Astrocyte of the spinal cord (primary cell): ENCODE data around the gene TMIGD2.

Experiments
- DNase-seq: peaks from one replicate; pipeline ENCODE4 v3.0.0; 2011; ENCODE audit warnings: low read depth, low spot score
- H3K4me3 ChIP-seq: 2 replicates; pipeline ENCODE4 v1.5.1; 2011; ENCODE audit warnings: low read depth, mild to moderate bottlenecking, low read length, moderate library complexity
- in situ Hi-C: cut with HindIII; loops from 2 replicates; pipeline ENCODE4 v1.10.0; 2017; ENCODE audit warnings: low sequenced_read_pairs
- TF ChIP-seq, protein P1 (sequence below): IDR thresholded peaks from 2 replicates; pipeline ENCODE4 v1.5.1; 2012; ENCODE audit warnings: low read depth, mild to moderate bottlenecking, low read length, inconsistent platforms

Gene TMIGD2

DNA sequence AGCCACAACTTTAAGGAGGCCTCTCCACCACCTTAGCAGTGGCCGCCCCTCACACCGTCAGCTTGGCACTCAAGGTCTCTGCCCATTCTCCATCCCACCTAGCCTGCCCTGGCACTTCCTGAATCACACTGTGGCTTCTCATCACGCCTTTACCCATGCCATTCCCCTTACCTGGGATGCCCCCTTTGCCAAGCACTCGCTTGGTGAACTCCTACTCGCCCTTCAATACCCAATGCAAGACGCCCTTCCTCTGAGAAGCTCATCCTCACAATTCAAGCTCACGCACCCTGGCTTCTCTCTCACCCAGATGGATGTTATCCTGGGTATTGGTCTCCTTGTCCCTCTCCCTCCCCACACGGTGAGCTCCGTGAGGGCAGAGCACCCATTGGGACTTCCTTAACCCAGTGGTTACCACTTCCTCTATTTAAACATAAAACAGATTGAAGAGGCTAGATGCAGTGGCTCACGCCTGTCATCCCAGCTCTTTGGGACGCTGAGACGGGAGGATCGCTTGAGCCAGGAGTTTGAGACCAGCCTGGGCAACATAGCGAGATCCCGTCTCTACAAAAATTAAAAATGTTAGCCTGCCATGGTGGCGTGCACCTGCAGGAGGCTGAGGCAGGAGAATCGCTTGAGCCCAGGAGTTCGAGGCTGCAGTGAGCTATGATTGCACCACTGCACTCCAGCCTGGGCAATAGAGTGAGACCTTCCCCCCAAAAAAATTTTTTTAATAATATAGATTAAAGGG lies 35.8 kb downstream of the TMIGD2 start:
- in situ Hi-C loops = no loop called here
- no peak for DNase-seq
- TF ChIP-seq, protein P1, sequence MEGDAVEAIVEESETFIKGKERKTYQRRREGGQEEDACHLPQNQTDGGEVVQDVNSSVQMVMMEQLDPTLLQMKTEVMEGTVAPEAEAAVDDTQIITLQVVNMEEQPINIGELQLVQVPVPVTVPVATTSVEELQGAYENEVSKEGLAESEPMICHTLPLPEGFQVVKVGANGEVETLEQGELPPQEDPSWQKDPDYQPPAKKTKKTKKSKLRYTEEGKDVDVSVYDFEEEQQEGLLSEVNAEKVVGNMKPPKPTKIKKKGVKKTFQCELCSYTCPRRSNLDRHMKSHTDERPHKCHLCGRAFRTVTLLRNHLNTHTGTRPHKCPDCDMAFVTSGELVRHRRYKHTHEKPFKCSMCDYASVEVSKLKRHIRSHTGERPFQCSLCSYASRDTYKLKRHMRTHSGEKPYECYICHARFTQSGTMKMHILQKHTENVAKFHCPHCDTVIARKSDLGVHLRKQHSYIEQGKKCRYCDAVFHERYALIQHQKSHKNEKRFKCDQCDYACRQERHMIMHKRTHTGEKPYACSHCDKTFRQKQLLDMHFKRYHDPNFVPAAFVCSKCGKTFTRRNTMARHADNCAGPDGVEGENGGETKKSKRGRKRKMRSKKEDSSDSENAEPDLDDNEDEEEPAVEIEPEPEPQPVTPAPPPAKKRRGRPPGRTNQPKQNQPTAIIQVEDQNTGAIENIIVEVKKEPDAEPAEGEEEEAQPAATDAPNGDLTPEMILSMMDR = no peak
- no peak overlapping the region for H3K4me3 ChIP-seq

DNA sequence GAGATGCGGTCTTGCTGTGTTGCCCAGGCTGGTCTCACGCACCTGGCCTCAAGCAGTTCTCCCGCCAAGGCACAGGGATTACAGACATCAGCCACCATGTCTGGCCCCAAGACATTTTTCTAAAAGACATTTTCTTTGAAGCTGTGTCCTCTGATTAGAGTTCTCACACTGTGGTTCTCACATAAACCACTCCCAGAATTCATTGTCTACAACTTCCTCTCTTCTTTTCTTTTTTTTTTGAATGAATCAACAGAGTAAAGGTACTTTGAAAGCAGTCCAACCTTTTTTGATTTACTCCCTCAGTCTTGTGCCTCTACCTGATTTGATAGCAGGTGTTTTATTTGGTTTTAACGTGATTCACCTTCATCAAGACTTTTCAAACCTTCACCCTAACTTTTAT lies 37.4 kb downstream of the TMIGD2 start:
- DNase-seq = no peak
- in situ Hi-C loops = no loop called here
- TF ChIP-seq, protein P1 = no peak

DNA sequence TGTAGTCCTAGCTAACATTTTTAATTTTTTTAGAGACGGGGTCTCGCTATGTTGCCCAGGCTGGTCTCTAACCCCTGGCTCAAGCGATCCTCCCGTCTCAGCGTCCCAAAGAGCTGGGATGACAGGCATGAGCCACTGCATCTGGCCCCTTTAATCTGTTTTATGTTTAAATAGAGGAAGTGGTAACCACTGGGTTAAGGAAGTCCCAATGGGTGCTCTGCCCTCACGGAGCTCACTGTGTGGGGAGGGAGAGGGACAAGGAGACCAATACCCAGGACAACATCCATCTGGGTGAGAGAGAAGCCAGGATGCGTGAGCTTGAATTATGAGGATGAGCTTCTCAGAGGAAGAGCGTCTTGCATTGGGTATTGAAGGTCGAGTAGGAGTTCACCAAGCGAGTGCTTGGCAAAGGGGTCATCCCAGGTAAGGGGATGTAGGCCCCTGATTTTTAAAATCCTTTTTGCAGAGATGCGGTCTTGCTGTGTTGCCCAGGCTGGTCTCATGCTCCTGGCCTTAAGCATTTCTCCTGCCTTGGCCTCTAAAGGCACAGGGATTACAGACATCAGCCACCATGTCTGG lies 41.5 kb downstream of the TMIGD2 start:
- in situ Hi-C loops = no loop called here
- TF ChIP-seq, protein P1 = no peak
- H3K4me3 ChIP-seq = no peak overlapping the region
- no peak for DNase-seq

More for the DNA sequence above, 37.4 kb downstream of the TMIGD2 start:
- H3K4me3 ChIP-seq = no peak overlapping the region

DNA sequence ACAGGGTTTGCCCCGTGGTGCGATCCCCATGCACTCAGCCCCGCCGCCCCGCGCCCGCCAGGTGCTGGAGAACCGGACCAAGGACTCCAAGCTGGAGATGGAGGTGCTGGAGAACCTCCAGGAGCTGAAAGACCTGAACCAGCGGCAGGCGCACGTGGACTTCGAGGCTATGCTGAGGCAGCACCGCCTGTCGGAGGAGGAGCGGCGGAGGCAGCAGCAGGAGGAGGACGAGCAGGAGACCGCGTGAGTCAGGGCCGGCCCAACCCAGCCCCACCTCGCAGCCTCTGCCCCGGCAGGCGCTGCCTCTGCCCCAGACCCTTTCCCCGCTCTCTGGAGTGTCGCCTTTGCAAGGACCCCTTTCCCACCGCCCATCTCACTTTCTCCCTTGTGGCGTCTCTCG lies 44.0 kb downstream of the TMIGD2 start:
- DNase-seq = no peak
- TF ChIP-seq, protein P1 = no peak
- no peak overlapping the region for H3K4me3 ChIP-seq
- in situ Hi-C loops = no loop called here

DNA sequence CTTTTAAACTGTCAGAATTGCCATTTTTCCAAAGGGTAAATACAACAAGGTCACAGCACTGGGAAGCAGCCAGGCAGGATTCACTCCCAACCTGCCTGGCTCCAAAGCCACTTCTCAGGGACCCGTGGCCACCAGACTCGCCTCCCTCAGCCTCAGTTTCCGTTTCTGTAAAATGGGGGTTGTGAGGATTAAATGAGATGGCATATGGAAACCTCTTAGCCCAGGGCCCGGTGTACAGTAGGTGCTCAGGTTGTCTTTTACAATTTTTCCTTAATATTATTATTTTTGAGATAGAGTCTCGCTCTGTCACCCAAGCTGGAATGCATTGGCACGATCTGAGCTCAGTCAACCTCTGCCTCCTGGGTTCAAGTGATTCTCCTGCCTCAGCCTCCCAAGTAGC lies 45.2 kb downstream of the TMIGD2 start:
- H3K4me3 ChIP-seq = no peak overlapping the region
- TF ChIP-seq, protein P1 = no peak
- in situ Hi-C loops = no loop called here
- DNase-seq = no peak

DNA sequence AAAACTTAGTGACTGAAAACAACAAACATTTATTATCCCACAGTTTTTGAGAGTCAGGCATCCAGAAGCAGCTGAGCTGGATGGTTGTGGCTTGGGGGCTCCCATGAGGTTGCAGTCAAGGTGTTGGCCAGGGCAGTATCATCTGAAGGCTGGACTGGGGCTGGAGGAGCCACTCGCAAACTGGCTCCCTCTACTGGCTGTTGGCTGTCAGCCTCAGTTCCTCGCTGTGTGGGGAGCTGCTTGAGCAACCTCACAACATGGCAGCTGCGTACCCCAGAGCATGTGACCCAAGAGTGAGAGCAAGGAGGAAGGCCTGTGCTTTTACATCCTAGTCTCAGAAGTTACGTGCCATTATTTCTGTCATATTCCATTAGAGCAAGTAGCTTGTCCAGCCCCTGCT lies 45.6 kb downstream of the TMIGD2 start:
- TF ChIP-seq, protein P1 = peak; percentile 7

More for the DNA sequence above, 45.6 kb downstream of the TMIGD2 start:
- no peak overlapping the region for H3K4me3 ChIP-seq
- in situ Hi-C loops = no loop called here
- DNase-seq = no peak
